Keratinocyte (primary cell): Measurements from ENCODE around the gene PRKCA. TPM values are rescaled to one million over a fixed set of nuclear protein-coding genes. Genes with fewer than 3 reads are reported as not detected.

Source experiments
- DNase-seq: peaks from one replicate; pipeline ENCODE4 v3.0.0-alpha.2; 2011; ENCODE audit warnings: low read depth, missing footprints, low spot score
- FAIRE-seq: peaks from 2 replicates; lab custom pipeline; 2011; peaks lifted over from hg19 to GRCh38; lab: Jason Lieb, UNC
- H2AFZ ChIP-seq: 2 replicates; pipeline ENCODE4 v1.6.0; 2012; ENCODE audit warnings: low read length, control low read depth, inconsistent platforms; ENCODE audit not compliant: control insufficient read depth
- H3K27ac ChIP-seq: 2 replicates; pipeline ENCODE4 v1.5.1; 2011; ENCODE audit warnings: low read length; ENCODE audit not compliant: control insufficient read depth, insufficient read depth
- H3K27me3 ChIP-seq: 3 replicates; pipeline ENCODE4 v1.6.0; 2011; ENCODE audit warnings: low read length; ENCODE audit not compliant: control insufficient read depth, insufficient read depth; ENCODE audit errors: extremely low read depth
- H3K36me3 ChIP-seq, 2 experiments: 2 replicates in 1 of 2; 3 replicates in 1 of 2; pipeline ENCODE4 v1.5.1; 2011; ENCODE audit warnings: low read length in 2 of 2, mild to moderate bottlenecking in 1 of 2; ENCODE audit not compliant: control insufficient read depth in 2 of 2, insufficient read depth in 2 of 2; ENCODE audit errors: extremely low read depth in 1 of 2
- H3K4me1 ChIP-seq: 3 replicates; pipeline ENCODE4 v1.5.1; 2011; ENCODE audit warnings: low read length; ENCODE audit not compliant: control insufficient read depth, insufficient read depth; ENCODE audit errors: extremely low read depth
- H3K4me2 ChIP-seq: 3 replicates; pipeline ENCODE4 v1.6.0; 2011; ENCODE audit warnings: low read depth, low read length; ENCODE audit not compliant: control insufficient read depth, insufficient read depth; ENCODE audit errors: extremely low read depth
- H3K4me3 ChIP-seq, 3 experiments: fragments of 200-600 bp in 1 of 3; sonication (generic) in 1 of 3; 2 replicates in 2 of 3; 3 replicates in 1 of 3; pipeline ENCODE4 v1.5.1; 2011 to 2016; ENCODE audit warnings: low read length in 3 of 3, mild to moderate bottlenecking in 3 of 3, control low read depth in 2 of 3, inconsistent platforms in 1 of 3, low read depth in 1 of 3, mixed read lengths in 1 of 3, mixed run types in 1 of 3, moderate library complexity in 1 of 3; ENCODE audit not compliant: control insufficient read depth in 2 of 3, insufficient read depth in 2 of 3; ENCODE audit errors: extremely low read depth in 1 of 3
- H3K79me2 ChIP-seq: 2 replicates; pipeline ENCODE4 v1.6.0; 2012; ENCODE audit warnings: low read length; ENCODE audit not compliant: control insufficient read depth, insufficient read depth
- H3K9ac ChIP-seq: 3 replicates; pipeline ENCODE4 v1.6.0; 2011; ENCODE audit warnings: low read length; ENCODE audit not compliant: control insufficient read depth, insufficient read depth; ENCODE audit errors: extremely low read depth
- H3K9me1 ChIP-seq: 3 replicates; pipeline ENCODE4 v1.6.0; 2011; ENCODE audit warnings: low read length; ENCODE audit not compliant: control insufficient read depth, insufficient read depth; ENCODE audit errors: extremely low read depth
- H3K9me3 ChIP-seq: 2 replicates; pipeline ENCODE4 v1.5.1; 2012; ENCODE audit warnings: low read depth, low read length; ENCODE audit not compliant: control insufficient read depth
- H4K20me1 ChIP-seq: 3 replicates; pipeline ENCODE4 v1.6.0; 2011; ENCODE audit warnings: low read length; ENCODE audit not compliant: control insufficient read depth, insufficient read depth; ENCODE audit errors: extremely low read depth
- EZH2 ChIP-seq: IDR thresholded peaks from one replicate; pipeline ENCODE4 v1.6.1; 2012; ENCODE audit warnings: inconsistent platforms, mild to moderate bottlenecking, low read length, moderate library complexity
- dilution Hi-C: fragments of 300-500 bp; cut with MboI; formaldehyde crosslinking; loops from one replicate; pipeline ENCODE4 v1.7.0; 2020; ENCODE audit warnings: low sequenced_read_pairs; ENCODE audit not compliant: extremely low pct_ligation_motif_present
- polyA plus RNA-seq, 5 experiments: library from polyadenylated mRNA; depleted of rRNA in 3 of 5; stranded (reverse) in 3 of 5; stranded (forward) in 1 of 5; unstranded in 1 of 5; fragments of >200 nt; gene quantifications; 1 replicate in 1 of 5; 2 replicates in 3 of 5; 3 replicates in 1 of 5; pipeline versions ENCODE4 v1.2.1 to v1.2.3, GENCODE V29; 2011 to 2012; ENCODE audit warnings: missing spikeins in 2 of 5, low read depth in 1 of 5, low replicate concordance in 1 of 5
- TF ChIP-seq, protein P1 (sequence below), 3 experiments: IDR thresholded peaks in 1 of 3; conservative IDR thresholded peaks in 1 of 3; optimal IDR thresholded peaks in 1 of 3; 2 replicates in 2 of 3; 3 replicates in 1 of 3; pipeline versions ENCODE3 to v1.5.1; 2011; ENCODE audit warnings: low read length in 3 of 3, mild to moderate bottlenecking in 3 of 3, moderate library complexity in 2 of 3, control low read depth in 1 of 3, inconsistent platforms in 1 of 3; ENCODE audit not compliant: insufficient read depth in 2 of 3; ENCODE audit errors: extremely low read depth in 1 of 3

PRKCA gene
- polyA plus RNA-seq, 1 donor (not counting 4 experiments of a cell fraction or from before 2014, with no cell fraction given), result 3.6 TPM

DNA sequence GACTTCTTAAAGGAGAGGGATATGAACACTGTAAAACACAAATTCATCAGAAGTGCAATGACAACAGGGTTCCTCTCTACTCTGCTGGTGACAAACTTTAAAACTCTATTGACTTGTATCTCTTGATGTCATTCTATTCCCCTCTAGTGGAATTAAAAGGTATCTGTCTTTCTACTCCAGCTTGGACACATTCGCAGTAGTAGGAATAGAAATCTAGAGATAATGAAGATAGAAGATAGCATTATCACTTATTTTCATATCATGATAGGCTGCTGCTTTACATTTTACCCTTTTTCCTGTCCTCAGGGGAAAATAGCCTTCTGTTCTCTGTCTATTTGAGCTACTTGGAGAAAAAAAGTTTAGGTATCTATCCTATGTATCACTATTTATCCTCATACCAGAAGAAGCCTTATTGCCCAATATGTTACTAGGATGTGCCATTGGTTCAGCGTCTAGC lies 322.9 kb downstream of the PRKCA start:
- DNase-seq (no peak), FAIRE-seq (no peak)
- H4K20me1 ChIP-seq, result no peaks in the 10 kb centered on the region
- no peaks in the 10 kb centered on the region for H3K4me1 ChIP-seq
- H3K36me3 ChIP-seq, result no peaks in the 10 kb centered on the region
- no peaks in the 10 kb centered on the region for H3K79me2 ChIP-seq
- H2AFZ ChIP-seq, result no peak overlapping the region
- H3K9ac ChIP-seq, result no peak overlapping the region
- dilution Hi-C loops, result no loop called here
- no peaks in the 10 kb centered on the region for H3K27me3 ChIP-seq
- no peak overlapping the region for H3K4me3 ChIP-seq
- no peak overlapping the region for H3K27ac ChIP-seq
- H3K9me1 ChIP-seq, result no peaks in the 10 kb centered on the region
- TF ChIP-seq, protein P1, sequence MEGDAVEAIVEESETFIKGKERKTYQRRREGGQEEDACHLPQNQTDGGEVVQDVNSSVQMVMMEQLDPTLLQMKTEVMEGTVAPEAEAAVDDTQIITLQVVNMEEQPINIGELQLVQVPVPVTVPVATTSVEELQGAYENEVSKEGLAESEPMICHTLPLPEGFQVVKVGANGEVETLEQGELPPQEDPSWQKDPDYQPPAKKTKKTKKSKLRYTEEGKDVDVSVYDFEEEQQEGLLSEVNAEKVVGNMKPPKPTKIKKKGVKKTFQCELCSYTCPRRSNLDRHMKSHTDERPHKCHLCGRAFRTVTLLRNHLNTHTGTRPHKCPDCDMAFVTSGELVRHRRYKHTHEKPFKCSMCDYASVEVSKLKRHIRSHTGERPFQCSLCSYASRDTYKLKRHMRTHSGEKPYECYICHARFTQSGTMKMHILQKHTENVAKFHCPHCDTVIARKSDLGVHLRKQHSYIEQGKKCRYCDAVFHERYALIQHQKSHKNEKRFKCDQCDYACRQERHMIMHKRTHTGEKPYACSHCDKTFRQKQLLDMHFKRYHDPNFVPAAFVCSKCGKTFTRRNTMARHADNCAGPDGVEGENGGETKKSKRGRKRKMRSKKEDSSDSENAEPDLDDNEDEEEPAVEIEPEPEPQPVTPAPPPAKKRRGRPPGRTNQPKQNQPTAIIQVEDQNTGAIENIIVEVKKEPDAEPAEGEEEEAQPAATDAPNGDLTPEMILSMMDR (optimal IDR thresholded peaks at IDR 0.05 in 1 of 3, IDR thresholded peaks at IDR 0.05 in 1 of 3, conservative IDR thresholded peaks at IDR 0.05 in 1 of 3; ENCODE audit: extremely low read depth in 1 of 3, insufficient read depth in 2 of 3, low read length in 3 of 3), result peak in 2 of 3 experiments; percentile 17 to 46
- TF ChIP-seq EZH2, result no peak
- no peaks in the 10 kb centered on the region for H3K9me3 ChIP-seq
- no peak overlapping the region for H3K4me2 ChIP-seq

DNA sequence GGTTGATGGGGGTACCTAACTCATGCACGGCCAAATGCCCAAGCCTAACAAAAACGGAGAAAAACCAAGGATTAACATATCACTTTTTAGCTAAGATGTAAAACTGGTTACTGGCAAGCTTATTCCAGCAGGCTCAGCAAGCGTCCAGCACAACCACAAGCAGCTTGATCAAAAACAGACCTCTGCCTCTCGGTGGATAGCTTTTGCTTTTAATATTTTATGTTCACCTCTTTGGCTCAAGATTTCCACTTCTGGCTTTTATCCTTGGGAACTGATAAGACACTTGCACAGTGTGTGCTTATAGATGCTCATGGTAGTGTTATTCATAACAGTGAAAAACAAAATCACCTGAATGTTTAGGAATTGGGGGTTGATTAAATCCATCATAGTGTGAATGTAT lies 325.6 kb downstream of the PRKCA start:
- Histone ChIP-seq H3K27ac (no peak overlapping the region), H3K9me3 (no peaks in the 10 kb centered on the region), H4K20me1 (no peaks in the 10 kb centered on the region), H2AFZ (no peak overlapping the region), H3K4me2 (no peak overlapping the region), H3K79me2 (no peaks in the 10 kb centered on the region), H3K9me1 (no peaks in the 10 kb centered on the region), H3K27me3 (no peaks in the 10 kb centered on the region), H3K4me3 (no peak overlapping the region), H3K9ac (no peak overlapping the region), H3K36me3 (no peaks in the 10 kb centered on the region), H3K4me1 (no peaks in the 10 kb centered on the region)
- TF ChIP-seq, protein P1 (optimal IDR thresholded peaks at IDR 0.05 in 1 of 3, IDR thresholded peaks at IDR 0.05 in 1 of 3, conservative IDR thresholded peaks at IDR 0.05 in 1 of 3; ENCODE audit: extremely low read depth in 1 of 3, insufficient read depth in 2 of 3, low read length in 3 of 3), result no peak
- TF ChIP-seq EZH2, result no peak
- FAIRE-seq (no peak), DNase-seq (no peak)
- dilution Hi-C loops, result no loop called here
